ENCODE measurements around the gene ZBTB8B.

GRCh38 chr1:32438136-32438535 is 26.7 kb upstream of the ZBTB8B start:
- TF ChIP-seq POLR2A (IDR thresholded peaks at IDR 0.05; ENCODE audit: low read depth, low read length) (no peak), POLR2AphosphoS5 (IDR thresholded peaks at IDR 0.05; ENCODE audit: low read depth, low read length) (no peak), TAF1 (IDR thresholded peaks at IDR 0.05; ENCODE audit: low read depth, low read length) (no peak), SPI1 (IDR thresholded peaks at IDR 0.05; ENCODE audit: low read depth, low read length) (no peak)
